Loucy (cell line): ENCODE data around the gene TEDC1.

Source experiments
- H2AFZ ChIP-seq: fragments of 200-600 bp; sonication (generic); 2 replicates; pipeline ENCODE4 v1.6.0; 2016; ENCODE audit warnings: antibody characterized with exemption, mild to moderate bottlenecking, low read length, moderate library complexity
- H3F3A ChIP-seq: fragments of 200-600 bp; 2 replicates; pipeline ENCODE4 v1.6.0; 2016; ENCODE audit warnings: antibody characterized with exemption, low read depth, mild to moderate bottlenecking
- H3K27me3 ChIP-seq: fragments of 200-600 bp; sonication (generic); 2 replicates; pipeline ENCODE4 v1.6.1; 2014; ENCODE audit warnings: low read length, mild to moderate bottlenecking; ENCODE audit not compliant: insufficient read depth, poor library complexity, severe bottlenecking
- H3K36me3 ChIP-seq: fragments of 200-600 bp; sonication (generic); 2 replicates; pipeline ENCODE4 v1.6.1; 2016; ENCODE audit warnings: low read length; ENCODE audit not compliant: insufficient read depth
- H3K4me1 ChIP-seq: fragments of 200-600 bp; sonication (generic); 2 replicates; pipeline ENCODE4 v1.5.1; 2014; ENCODE audit warnings: low read length, mild to moderate bottlenecking; ENCODE audit not compliant: insufficient read depth, poor library complexity, severe bottlenecking
- H3K4me2 ChIP-seq: fragments of 200-600 bp; sonication (generic); 2 replicates; pipeline ENCODE4 v1.6.0; 2014; ENCODE audit warnings: antibody characterized with exemption, low read length, low read depth, mild to moderate bottlenecking; ENCODE audit not compliant: poor library complexity, severe bottlenecking
- H3K4me3 ChIP-seq: fragments of 200-600 bp; sonication (generic); 2 replicates; pipeline ENCODE4 v1.5.1; 2014; ENCODE audit warnings: low read length, mild to moderate bottlenecking, mixed read lengths; ENCODE audit not compliant: poor library complexity, severe bottlenecking
- H3K79me2 ChIP-seq: fragments of 200-600 bp; sonication (generic); 2 replicates; pipeline ENCODE4 v1.6.1; 2014; ENCODE audit warnings: low read length; ENCODE audit not compliant: insufficient read depth
- H3K9ac ChIP-seq: fragments of 200-600 bp; sonication (generic); 2 replicates; pipeline ENCODE4 v1.6.0; 2014; ENCODE audit warnings: mild to moderate bottlenecking, low read depth, low read length, moderate library complexity; ENCODE audit not compliant: poor library complexity, severe bottlenecking
- H3K9me2 ChIP-seq: fragments of 200-600 bp; sonication (generic); replicated peaks from 2 replicates; pipeline ENCODE4 v1.6.1; 2016; ENCODE audit warnings: low read depth, low read length, mixed read lengths
- H3K9me3 ChIP-seq: fragments of 200-600 bp; sonication (generic); 2 replicates; pipeline ENCODE4 v1.6.1; 2014; ENCODE audit warnings: mild to moderate bottlenecking, antibody characterized with exemption, low read length, low read depth; ENCODE audit not compliant: insufficient read depth
- H4K20me1 ChIP-seq: fragments of 200-600 bp; sonication (generic); 2 replicates; pipeline ENCODE4 v1.6.0; 2014; ENCODE audit warnings: antibody characterized with exemption, low read length, mild to moderate bottlenecking; ENCODE audit not compliant: insufficient read depth, poor library complexity, severe bottlenecking
- CTCF ChIP-seq: fragments of 200-600 bp; sonication (generic); conservative IDR thresholded peaks from 2 replicates; pipeline ENCODE4 v1.5.1; 2014; ENCODE audit warnings: mild to moderate bottlenecking, antibody characterized with exemption, low read length
- EZH2phosphoT487 ChIP-seq: fragments of 200-600 bp; IDR thresholded peaks from 2 replicates; pipeline ENCODE4 v1.6.1; 2018; ENCODE audit warnings: antibody characterized with exemption, mild to moderate bottlenecking, moderate library complexity, borderline replicate concordance

TEDC1 gene

GRCh38 chr14:105473033-105473676, 17.9 kb upstream of the TEDC1 start:
- Histone ChIP-seq H3K9me3 (no peaks in the 10 kb centered on the region), H3K4me2 (peak overlapping the region; percentile 71), H3K27me3 (no peaks in the 10 kb centered on the region), H3K79me2 (no peaks in the 10 kb centered on the region), H3K9me2 (no peaks in the 10 kb centered on the region), H3K4me3 (no peak overlapping the region), H3K36me3 (no peaks in the 10 kb centered on the region; the same call in 1 of the 2 replicates), H3K9ac (no peak overlapping the region), H2AFZ (no peak overlapping the region), H4K20me1 (no peaks in the 10 kb centered on the region), H3K4me1 (peaks cover 5% of the 10 kb centered on the region), H3F3A (no peaks in the 10 kb centered on the region)
- no peak for TF ChIP-seq CTCF

- H3K9me2 ChIP-seq, result no peaks in the 10 kb centered on the region
- TF ChIP-seq CTCF (no peak), EZH2phosphoT487 (no peak)
- H3K9me3 ChIP-seq, result no peaks in the 10 kb centered on the region
- no peak overlapping the region for H3K9ac ChIP-seq
- H3K4me3 ChIP-seq, result peak overlapping the region; percentile 66
- no peaks in the 10 kb centered on the region for H3K27me3 ChIP-seq
- peaks cover 5% of the 10 kb centered on the region for H3K4me1 ChIP-seq
- H4K20me1 ChIP-seq, result no peaks in the 10 kb centered on the region
- peak overlapping the region; percentile 71 for H3K4me2 ChIP-seq
- no peak overlapping the region for H2AFZ ChIP-seq
- no peaks in the 10 kb centered on the region for H3K79me2 ChIP-seq
- H3F3A ChIP-seq, result no peaks in the 10 kb centered on the region
- H3K36me3 ChIP-seq, result no peaks in the 10 kb centered on the region
Observed at GRCh38 chr14:105473677-105474482, 17.2 kb upstream of the TEDC1 start.

- Histone ChIP-seq H3K27me3 (no peaks in the 10 kb centered on the region), H3K79me2 (no peaks in the 10 kb centered on the region), H3K4me2 (peak within 1 kb of the TSS; percentile 71), H3K4me1 (peaks cover 5% of the 10 kb centered on the region), H3K36me3 (no peaks in the 10 kb centered on the region), H3K4me3 (peak within 1 kb of the TSS; percentile 66), H3K9ac (no peak within 1 kb of the TSS), H3F3A (no peaks in the 10 kb centered on the region), H3K9me3 (no peaks in the 10 kb centered on the region), H4K20me1 (no peaks in the 10 kb centered on the region), H3K9me2 (no peaks in the 10 kb centered on the region), H2AFZ (no peak within 1 kb of the TSS)
- TF ChIP-seq CTCF, result no peak
- TF ChIP-seq EZH2phosphoT487, result no peak
Observed at GRCh38 chr14:105474483-105475268, 16.4 kb upstream of the TEDC1 start, which contains the start of gene CRIP2. Gene CRIP2 (plus strand): TSS chr14:105474821. CDS start chr14:105474863, 42 bp downstream.
